ENCODE results near the gene MFSD11. TPM values are rescaled to one million over a fixed set of nuclear protein-coding genes. Genes with fewer than 3 reads are reported as not detected.
A peak's percentile ranks its signal among the peaks of the same experiment; 100 is the strongest.
"Not testable (repeated sequence)": the region's sequence is repeated elsewhere in the genome, so short reads cannot be mapped to it uniquely, and the experiment has no call there.

MFSD11 gene
- total RNA-seq, 1 experiment from 2014 or later, result 24.9 TPM

GRCh38 chr17:76738468-76738850 lies 540 bp downstream of the MFSD11 start:
- peaks cover 16 to 32% of the 10 kb centered on the region in 2 experiments for H3K4me1 ChIP-seq (ENCODE audit: control insufficient read depth in 1 of 2, insufficient read depth in 2 of 2, low read length in 2 of 2)
- peaks cover 29 to 34% of the 10 kb centered on the region in 2 experiments for H3K36me3 ChIP-seq (ENCODE audit: control insufficient read depth in 1 of 2, insufficient read depth in 2 of 2, low read length in 2 of 2)
- BruUV-seq (replicated peaks), result TSS peak; percentile 51
- ATAC-seq, result no peak
- H3K79me2 ChIP-seq (ENCODE audit: insufficient read depth, low read length), result peaks cover 37% of the 10 kb centered on the region
- H4K20me1 ChIP-seq (ENCODE audit: insufficient read depth), result peaks cover 29% of the 10 kb centered on the region
- no peaks in the 10 kb centered on the region for H3K9me3 ChIP-seq (ENCODE audit: control insufficient read depth in 1 of 2, insufficient read depth in 1 of 2, low read depth in 1 of 2, low read length in 2 of 2)
- peak overlapping the region; percentile 30 for H2AFZ ChIP-seq (ENCODE audit: low read depth, low read length, poor library complexity, severe bottlenecking)
- H3K27me3 ChIP-seq (ENCODE audit: insufficient read depth, low read length), result no peaks in the 10 kb centered on the region
- H3K9me2 ChIP-seq (ENCODE audit: insufficient read depth), result no peaks in the 10 kb centered on the region
- intact Hi-C loops (cut with micrococcal nuclease), result no loop called here
- DNase-seq (ENCODE audit: low read depth, low spot score), result no peak
- TF ChIP-seq JUND (IDR thresholded peaks at IDR 0.05) (no peak), EZH2phosphoT487 (IDR thresholded peaks at IDR 0.05; ENCODE audit: borderline replicate concordance) (no peak), ATF3 (IDR thresholded peaks at IDR 0.05) (no peak), RAD21 (IDR thresholded peaks at IDR 0.05; ENCODE audit: low read depth) (no peak)
- ChIA-PET POLR2A (interaction anchor here (1.1 to 3.7 kb wide), 4 partner anchors 11 to 69 kb away, joined by 3 to 27 read pairs (median 4); partner anchors contain the start of genes JMJD6 and METTL23), CTCF (interaction anchor here (1.7 kb wide), 1 partner anchor 11 kb away, joined by 6 read pairs; no protein-coding TSS in a partner anchor), RAD21 (ENCODE audit: low non-redundant PET in 1 of 2, low total read pairs in 2 of 2, uncharacterized antibody in 2 of 2, unreplicated experiment in 2 of 2) (no interaction called here)
- H3K4me2 ChIP-seq (ENCODE audit: low read length), result peak overlapping the region; percentile 94
- peak overlapping the region; percentile 92; the same call in 1 of the 2 replicates for H3K27ac ChIP-seq (ENCODE audit: low read depth, low read length)
- peak overlapping the region; percentile 97 for H3K9ac ChIP-seq (ENCODE audit: low read length)
- H3K4me3 ChIP-seq (replicated peaks in 1 of 2; ENCODE audit: low read depth in 1 of 2, low read length in 2 of 2), result peak overlapping the region; percentile 71 to 91

GRCh38 chr17:76739568-76740115 lies 1.7 kb downstream of the MFSD11 start:
- intact Hi-C loops (cut with micrococcal nuclease); POLR2A ChIA-PET; H3K9ac ChIP-seq (ENCODE audit: low read length); H3K9me2 ChIP-seq (ENCODE audit: insufficient read depth); ATAC-seq; H3K27ac ChIP-seq (ENCODE audit: low read depth, low read length); H3K9me3 ChIP-seq (ENCODE audit: control insufficient read depth in 1 of 2, insufficient read depth in 1 of 2, low read depth in 1 of 2, low read length in 2 of 2); H3K4me3 ChIP-seq (replicated peaks in 1 of 2; ENCODE audit: low read depth in 1 of 2, low read length in 2 of 2); RAD21 ChIA-PET (ENCODE audit: low non-redundant PET in 1 of 2, low total read pairs in 2 of 2, uncharacterized antibody in 2 of 2, unreplicated experiment in 2 of 2); H2AFZ ChIP-seq (ENCODE audit: low read depth, low read length, poor library complexity, severe bottlenecking); DNase-seq (ENCODE audit: low read depth, low spot score); H3K27me3 ChIP-seq (ENCODE audit: insufficient read depth, low read length); BruUV-seq (replicated peaks); H3K4me2 ChIP-seq (ENCODE audit: low read length); CTCF ChIA-PET: not testable (repeated sequence)
- H3K79me2 ChIP-seq (ENCODE audit: insufficient read depth, low read length), result peaks cover 25% of the 10 kb centered on the region
- H3K36me3 ChIP-seq (ENCODE audit: control insufficient read depth in 1 of 2, insufficient read depth in 2 of 2, low read length in 2 of 2), result peaks cover 17 to 25% of the 10 kb centered on the region in 2 experiments
- H4K20me1 ChIP-seq (ENCODE audit: insufficient read depth), result peaks cover 17% of the 10 kb centered on the region
- H3K4me1 ChIP-seq (ENCODE audit: control insufficient read depth in 1 of 2, insufficient read depth in 2 of 2, low read length in 2 of 2), result peaks cover 16 to 26% of the 10 kb centered on the region in 2 experiments

All from HCT116 (cell line).